ENCODE data around the gene ROCK1. TPM values are rescaled to one million over a fixed set of nuclear protein-coding genes. Genes with fewer than 3 reads are reported as not detected.

The ROCK1 gene
- total RNA-seq, 1 donor from 2014 or later = 66.2 TPM

DNA sequence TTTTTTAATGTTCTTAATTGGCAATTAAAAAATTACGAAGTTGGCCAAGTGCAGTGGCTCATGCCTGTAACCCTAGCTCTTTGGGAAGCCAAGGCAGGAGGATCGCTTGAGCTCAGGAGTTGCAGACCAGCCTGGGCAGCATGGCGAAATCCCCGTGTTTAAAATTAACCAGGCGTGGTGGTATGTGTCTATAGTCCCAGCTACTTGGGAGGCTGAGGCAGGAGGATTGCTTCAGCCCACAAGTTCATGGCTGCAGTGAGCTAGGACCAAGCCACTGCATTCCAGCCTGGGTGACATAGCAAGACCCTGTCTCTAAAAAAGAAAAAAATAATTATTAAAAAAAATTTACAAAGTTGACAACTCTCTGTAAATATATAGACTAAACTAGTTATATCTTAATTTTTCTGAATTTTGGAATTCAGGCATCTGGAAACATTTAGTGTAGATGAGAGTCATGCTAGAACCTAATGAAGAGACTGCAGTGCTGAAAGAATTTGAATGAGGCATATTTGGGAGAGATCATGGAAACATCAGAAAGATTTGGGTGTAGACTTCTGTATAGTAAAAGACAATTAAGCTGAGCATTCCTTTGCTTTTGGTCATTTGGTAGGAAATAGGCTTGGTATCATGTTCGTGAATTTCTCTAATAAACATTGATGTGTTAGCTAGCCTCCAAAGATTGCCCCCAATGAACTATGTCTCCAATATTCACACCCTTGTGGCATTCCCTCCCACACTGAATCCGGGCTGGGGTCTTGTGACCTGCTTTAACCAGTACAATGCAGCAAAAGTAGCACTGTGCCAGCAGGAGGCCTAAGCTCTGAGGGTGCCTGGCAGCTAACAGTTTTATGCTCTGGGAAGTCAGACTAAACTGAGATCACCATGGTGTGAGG lies 4.2 kb upstream of the ROCK1 start:
- H2AFZ ChIP-seq (replicated peaks) = no peak overlapping the region
- Mint-ChIP-seq H3K36me3 (no peaks in the 10 kb centered on the region), H3K4me1 (no peaks in the 10 kb centered on the region), H3K4me3 (no peak overlapping the region), H3K27me3 (ENCODE audit: insufficient read depth, low read depth) (peaks cover 9% of the 10 kb centered on the region), H3K27ac (no peak overlapping the region), H3K9me3 (no peaks in the 10 kb centered on the region)
- no peak overlapping the region for H3K27ac ChIP-seq
- TF ChIP-seq EZH2 (IDR thresholded peaks at IDR 0.05) = no peak
- TF ChIP-seq EZH2phosphoT487 (IDR thresholded peaks at IDR 0.05) = no peak
- TF ChIP-seq CTCF (IDR thresholded peaks at IDR 0.05) = no peak
- peaks cover 6% of the 10 kb centered on the region for H3K4me1 ChIP-seq
- H3K9ac ChIP-seq = no peak overlapping the region
- peak; percentile 39 for DNase-seq (ENCODE audit: low spot score)
- no peak overlapping the region for H3K4me3 ChIP-seq
- no peaks in the 10 kb centered on the region for H3K36me3 ChIP-seq
- no peak overlapping the region for H3K4me2 ChIP-seq
- peaks cover under 1% of the 10 kb centered on the region for H4K20me1 ChIP-seq (ENCODE audit: low read depth)
- peaks cover 19% of the 10 kb centered on the region for H3K27me3 ChIP-seq
- peaks cover 16% of the 10 kb centered on the region for H3F3A ChIP-seq (ENCODE audit: low read depth)
- H3K9me3 ChIP-seq (ENCODE audit: low read depth) = no peaks in the 10 kb centered on the region
- H3K79me2 ChIP-seq (ENCODE audit: low read depth) = peaks cover 6% of the 10 kb centered on the region

GRCh38 chr18:21112543-21113105 lies 1.0 kb upstream of the ROCK1 start:
- Histone ChIP-seq H3K27me3 (peaks cover 19% of the 10 kb centered on the region), H3K9ac (no peak overlapping the region), H3K27ac (no peak overlapping the region), H3K4me3 (peak overlapping the region; percentile 80), H3K9me3 (ENCODE audit: low read depth) (no peaks in the 10 kb centered on the region), H3F3A (ENCODE audit: low read depth) (peaks cover 21% of the 10 kb centered on the region), H3K4me1 (peaks cover 25% of the 10 kb centered on the region), H2AFZ (replicated peaks) (peak overlapping the region; percentile 97), H3K4me2 (peak overlapping the region; percentile 96), H4K20me1 (ENCODE audit: low read depth) (peaks cover 30% of the 10 kb centered on the region), H3K79me2 (ENCODE audit: low read depth) (peaks cover 37% of the 10 kb centered on the region), H3K36me3 (no peaks in the 10 kb centered on the region)
- Mint-ChIP-seq H3K27me3 (ENCODE audit: insufficient read depth, low read depth) (peaks cover 4% of the 10 kb centered on the region), H3K4me1 (no peaks in the 10 kb centered on the region), H3K9me3 (no peaks in the 10 kb centered on the region), H3K36me3 (no peaks in the 10 kb centered on the region), H3K4me3 (no peak overlapping the region), H3K27ac (no peak overlapping the region)
- TF ChIP-seq EZH2 (IDR thresholded peaks at IDR 0.05) (no peak), EZH2phosphoT487 (IDR thresholded peaks at IDR 0.05) (no peak), CTCF (IDR thresholded peaks at IDR 0.05) (no peak)
- no peak for DNase-seq (ENCODE audit: low spot score)

DNA sequence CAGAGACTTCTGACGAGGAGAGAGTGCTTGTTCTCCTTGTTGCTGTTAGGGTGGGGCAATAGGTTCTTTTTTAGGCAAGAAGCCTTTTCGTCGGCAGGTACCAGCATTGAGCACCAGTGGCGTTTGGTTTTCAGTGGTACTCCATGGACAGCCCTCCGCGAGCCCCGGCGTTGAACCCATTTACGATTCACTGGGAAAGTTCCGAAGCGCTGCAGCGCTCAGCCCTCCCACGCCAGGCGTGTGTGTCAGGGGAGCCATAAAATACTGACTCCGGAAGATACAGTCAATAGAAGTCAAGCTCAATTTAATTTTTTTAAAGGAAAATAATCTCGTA lies 494 bp upstream of the ROCK1 start:
- Mint-ChIP-seq H3K27me3 (ENCODE audit: insufficient read depth, low read depth) (peaks cover 4% of the 10 kb centered on the region), H3K9me3 (no peaks in the 10 kb centered on the region), H3K27ac (no peak overlapping the region), H3K4me3 (no peak overlapping the region), H3K36me3 (peaks cover 4% of the 10 kb centered on the region), H3K4me1 (peaks cover 4% of the 10 kb centered on the region)
- Histone ChIP-seq H2AFZ (replicated peaks) (peak overlapping the region; percentile 97), H3K4me3 (peak overlapping the region; percentile 80), H3K9ac (no peak overlapping the region), H4K20me1 (ENCODE audit: low read depth) (peaks cover 36% of the 10 kb centered on the region), H3K4me2 (peak overlapping the region; percentile 96), H3K4me1 (peaks cover 25% of the 10 kb centered on the region), H3K36me3 (no peaks in the 10 kb centered on the region), H3K79me2 (ENCODE audit: low read depth) (peaks cover 42% of the 10 kb centered on the region), H3K9me3 (ENCODE audit: low read depth) (no peaks in the 10 kb centered on the region), H3F3A (ENCODE audit: low read depth) (peaks cover 21% of the 10 kb centered on the region), H3K27me3 (peaks cover 19% of the 10 kb centered on the region), H3K27ac (no peak overlapping the region)
- TF ChIP-seq EZH2 (IDR thresholded peaks at IDR 0.05) (no peak), CTCF (IDR thresholded peaks at IDR 0.05) (no peak), EZH2phosphoT487 (IDR thresholded peaks at IDR 0.05) (no peak)
- no peak for DNase-seq (ENCODE audit: low spot score)
